NCI-H187 treated with DMSO at 0.1 percent for 48 hours (cell line): ENCODE results near the gene RALGDS.
"Not testable (repeated sequence)": the region's sequence is repeated elsewhere in the genome, so short reads cannot be mapped to it uniquely, and the experiment has no call there.

Source experiments
- DNase-seq: peaks from one replicate; lab custom pipeline; 2025; lab: John Stamatoyannopoulos, UW

The RALGDS gene

DNA sequence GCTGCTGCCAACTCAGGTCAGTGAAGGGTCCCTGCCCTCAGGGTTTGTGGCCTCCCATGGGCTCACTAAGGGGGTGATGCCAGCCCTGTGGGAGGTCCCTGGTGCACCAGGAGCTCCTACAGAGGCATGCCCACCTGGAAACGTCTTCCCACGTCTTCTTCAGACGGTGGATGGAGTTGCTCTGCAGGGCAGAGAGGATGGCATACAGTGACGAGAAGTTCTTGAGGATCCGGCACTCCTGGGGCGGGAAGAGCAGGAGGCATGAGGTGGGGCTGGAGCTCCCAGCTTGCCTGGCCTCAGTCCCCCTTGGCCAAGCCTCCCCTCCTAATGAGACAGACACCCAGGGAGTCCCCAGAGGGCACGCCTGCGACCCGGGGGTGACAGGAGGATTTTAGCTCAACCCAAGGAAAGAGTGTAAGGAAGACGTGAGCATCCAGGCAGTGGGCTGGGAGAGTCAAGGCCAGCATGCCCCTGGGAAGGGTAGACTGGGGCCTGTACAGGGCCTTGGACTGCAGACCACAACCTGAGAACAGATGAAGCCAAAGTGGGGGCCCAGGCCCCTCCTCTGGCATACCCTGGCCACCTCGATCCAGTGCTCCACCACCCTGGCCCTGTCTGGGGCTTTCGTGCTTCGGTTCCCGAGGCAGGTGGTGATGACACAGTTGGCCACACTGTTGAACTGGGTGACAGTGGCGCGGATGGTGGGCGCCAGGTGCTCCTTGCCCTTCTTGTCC, 14.4 kb downstream of the RALGDS start:
- DNase-seq, result no peak

DNA sequence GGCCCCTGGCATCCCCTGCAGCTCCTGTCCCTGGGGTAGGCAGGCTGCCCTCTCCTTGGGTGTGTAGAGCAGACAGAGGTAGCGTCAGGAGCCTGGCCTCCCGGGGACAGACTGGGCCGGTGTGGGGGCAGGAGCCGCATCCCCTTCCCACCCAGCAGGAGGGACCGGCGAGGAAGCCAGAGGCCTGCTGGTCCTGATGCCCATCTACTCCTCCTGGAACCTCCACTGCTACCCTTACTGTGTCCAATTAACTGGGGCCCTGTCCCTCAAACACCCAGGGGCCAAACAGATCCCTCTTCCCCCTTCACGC, 15.6 kb downstream of the RALGDS start:
- DNase-seq, result no peak

DNA sequence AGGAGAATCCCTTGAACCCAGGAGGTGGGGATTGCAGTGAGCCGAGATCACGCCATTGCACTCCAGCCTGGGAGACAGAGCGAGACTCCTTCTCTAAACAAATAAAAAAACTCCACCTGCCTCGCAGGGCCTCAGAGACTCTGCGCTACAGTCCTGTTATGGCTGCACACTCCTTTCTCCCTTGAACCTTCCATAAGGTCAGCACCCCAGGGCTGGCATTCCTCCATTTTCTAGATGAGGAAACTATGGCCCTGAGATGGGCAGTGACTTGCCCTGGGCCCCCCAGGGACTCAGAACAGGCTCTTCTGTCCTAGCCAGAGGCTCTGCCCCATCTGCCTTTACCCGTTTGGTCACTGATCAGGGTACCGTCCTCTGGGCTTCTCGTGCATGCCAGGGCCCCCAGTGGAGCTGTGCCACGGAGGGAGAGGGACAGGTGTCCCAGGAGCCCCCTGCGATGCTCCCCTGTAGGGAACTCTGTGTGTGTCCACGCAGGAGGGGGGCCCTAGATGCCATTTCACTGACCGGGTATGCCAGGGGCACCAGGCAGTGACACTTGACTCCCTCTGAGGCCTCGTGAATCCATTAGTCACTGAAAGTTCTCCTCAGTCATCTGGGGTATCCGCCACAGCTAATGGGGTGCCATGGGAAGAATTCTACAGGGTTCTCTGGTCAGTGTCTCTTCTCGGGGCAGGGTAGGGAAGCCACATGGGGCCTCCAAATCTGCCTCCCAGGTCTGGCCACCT, 16.2 kb downstream of the RALGDS start:
- DNase-seq, result no peak

DNA sequence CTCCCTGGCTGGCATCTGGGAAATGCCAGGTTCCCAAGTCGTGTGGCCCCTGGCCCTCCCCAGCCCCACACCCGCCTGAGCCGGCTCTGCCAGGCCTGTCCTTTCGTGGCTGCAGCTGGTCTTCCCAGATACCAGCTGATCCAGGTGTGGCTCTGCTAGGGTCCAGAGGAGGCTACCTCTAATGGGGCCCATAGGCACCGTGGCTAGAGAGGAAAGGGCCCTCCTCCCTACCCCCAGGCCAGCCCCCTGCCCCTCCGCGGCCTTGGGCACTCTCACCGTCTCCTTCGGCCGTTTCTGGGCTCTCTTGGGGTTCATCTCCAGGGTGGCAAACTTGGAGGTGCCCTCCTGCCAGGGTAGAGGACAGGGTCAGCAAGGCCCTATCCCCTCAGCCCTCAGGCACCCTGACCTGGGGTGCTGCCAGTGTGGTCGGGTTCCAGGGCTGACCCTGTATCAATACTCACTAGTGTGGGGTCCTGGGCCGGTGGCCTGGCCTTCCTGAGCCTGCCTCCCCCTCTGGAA, 17.0 kb downstream of the RALGDS start:
- DNase-seq, result no peak

GRCh38 chr9:133103183-133103986, 17.7 kb downstream of the RALGDS start:
- no peak for DNase-seq

DNA sequence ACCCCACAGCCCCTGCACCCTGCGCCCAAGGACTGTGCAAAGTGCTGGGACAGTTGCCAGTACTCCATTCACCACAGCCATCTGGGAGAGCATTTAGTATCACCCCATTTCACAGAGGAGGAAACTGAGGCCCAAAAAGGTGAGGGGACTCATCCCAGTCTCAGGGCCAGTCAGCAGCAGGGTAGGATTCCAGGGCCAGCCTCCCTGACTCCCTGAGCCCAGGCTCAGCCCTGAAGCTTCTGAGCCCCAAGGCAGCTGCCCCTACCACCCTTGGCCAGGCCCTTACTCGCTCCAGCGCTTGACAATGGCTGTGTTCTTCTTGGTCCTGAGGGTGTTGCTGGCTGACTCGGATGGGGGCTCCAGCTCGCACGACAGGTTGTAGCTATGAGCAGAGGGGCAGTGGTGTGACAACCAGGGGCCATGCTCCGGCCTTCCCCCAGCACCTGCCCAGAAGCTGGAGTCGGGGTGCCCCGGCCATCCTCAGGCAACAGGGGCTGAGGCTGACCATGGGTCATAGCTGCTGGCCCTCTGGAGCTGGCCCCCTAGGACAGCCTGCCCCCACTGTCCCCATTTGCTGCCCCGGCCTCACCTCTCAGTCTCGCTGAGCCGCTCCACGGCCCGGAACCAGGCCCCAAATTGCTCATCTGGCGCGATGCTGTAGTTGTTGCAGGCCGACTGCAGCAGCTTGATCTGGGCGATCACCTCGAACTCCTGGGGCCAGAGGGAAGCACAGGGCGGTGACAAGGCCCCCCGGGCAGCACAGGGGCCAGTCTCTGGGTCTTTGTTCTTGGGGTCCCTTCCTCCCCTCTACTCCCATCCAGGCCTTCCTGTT, 18.6 kb downstream of the RALGDS start:
- no peak for DNase-seq

DNA sequence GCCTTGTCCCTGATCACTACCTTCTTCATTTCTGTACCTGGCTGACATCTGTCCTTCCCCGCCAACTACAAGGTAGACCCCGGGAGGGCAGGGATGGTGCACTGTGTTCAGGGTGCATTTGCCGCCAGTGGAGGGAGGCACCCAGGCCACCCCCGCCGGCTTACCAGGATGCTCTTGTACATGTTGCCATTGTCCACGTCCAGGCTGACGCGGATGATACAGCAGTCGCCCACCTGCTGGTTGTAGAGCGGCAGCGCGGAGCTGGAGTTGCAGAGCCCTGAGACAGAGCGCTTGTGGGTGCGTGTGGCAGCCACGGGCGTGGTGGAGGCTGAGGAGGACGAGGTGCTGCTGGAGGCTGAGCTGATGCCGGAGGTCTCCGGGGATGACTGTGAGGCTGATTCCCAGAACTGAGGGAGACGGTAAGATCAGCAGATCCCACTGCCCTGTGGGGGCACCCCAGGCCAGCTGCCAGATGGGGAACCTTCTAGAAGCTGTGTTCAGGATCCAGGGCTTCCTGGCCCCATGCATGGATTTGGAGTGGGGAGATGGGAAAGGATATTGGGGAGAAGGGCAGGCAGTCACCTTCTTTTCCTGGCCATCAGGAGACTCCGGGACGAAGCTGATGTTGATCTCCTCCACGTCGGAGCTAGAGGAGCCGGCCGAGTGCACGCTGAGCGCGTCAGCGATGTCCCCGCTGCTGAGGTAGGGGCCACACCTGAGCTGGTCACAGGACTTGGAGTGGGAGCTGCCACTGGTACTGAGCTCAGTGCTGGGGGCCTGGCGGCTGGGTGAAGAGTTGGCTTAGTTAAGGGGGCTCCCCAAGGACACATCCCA, 19.5 kb downstream of the RALGDS start:
- DNase-seq, result no peak

- no peak for DNase-seq
Observed at GRCh38 chr9:133100506-133101355, 20.3 kb downstream of the RALGDS start.

DNA sequence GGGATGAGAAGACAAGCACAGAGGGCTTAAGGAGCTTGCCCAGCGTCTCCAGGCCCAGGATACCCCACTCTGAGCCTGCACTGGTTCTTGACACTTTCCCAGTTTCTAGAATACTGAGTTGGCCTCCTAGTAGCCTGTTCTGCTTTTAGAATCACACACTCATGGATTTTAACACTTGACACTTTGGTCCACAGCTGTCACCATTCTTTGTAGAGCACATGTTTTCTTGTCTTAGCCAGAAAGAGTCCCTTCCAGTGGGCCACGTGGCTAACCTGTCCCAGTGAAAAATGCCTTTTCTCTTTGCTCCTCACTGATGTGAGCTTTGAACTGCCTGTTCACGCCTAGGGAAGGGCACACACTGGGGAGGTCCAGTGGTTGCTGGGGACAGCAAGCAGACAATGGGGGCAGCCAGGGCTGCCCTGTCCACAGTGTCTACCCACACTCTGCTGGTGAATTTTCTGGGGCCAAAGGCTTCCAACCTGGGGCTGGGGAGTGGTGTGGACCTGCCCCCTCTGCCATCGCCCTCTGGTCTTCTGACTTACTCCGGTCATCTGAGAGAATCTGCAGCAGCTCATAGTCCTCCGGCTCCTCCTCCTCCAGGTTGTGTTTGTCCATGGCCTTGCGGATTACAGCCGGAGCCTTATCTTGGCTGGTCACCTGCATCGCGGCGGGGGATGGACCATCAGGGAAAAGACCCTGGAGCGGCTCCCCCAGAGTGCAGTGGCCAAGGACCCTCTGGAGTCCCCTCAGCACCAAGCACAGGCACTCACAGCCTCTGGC, 21.1 kb downstream of the RALGDS start:
- DNase-seq, result no peak

- no peak for DNase-seq
Observed at GRCh38 chr9:133098871-133099270, 22.2 kb downstream of the RALGDS start.

GRCh38 chr9:133098104-133098754, 22.8 kb downstream of the RALGDS start:
- no peak for DNase-seq

DNA sequence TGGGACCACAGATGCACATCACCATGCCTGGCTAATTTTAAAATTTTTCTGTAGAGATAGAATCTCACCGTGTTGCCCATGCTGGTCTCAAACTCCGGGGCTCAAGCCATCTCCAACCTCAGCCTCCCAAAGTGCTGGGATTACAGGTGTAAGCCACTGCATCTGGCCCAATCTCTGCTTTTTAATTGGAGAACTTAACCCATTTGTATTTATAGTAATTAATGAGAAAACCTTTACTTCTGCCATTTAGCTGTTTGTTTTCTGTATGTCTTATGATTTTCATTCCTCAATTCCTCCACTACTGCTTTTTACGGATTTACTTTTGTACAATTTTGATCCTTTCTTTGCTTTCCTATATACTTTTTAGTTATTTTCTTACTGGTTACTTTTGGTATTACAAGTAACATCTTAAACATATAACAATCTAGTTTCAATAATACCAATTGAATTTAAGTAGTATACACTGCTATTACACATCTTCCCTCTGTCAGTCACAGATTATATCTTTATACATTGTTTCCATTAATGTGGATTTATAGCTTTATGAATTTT, 26.1 kb downstream of the RALGDS start:
- DNase-seq, result no peak

DNA sequence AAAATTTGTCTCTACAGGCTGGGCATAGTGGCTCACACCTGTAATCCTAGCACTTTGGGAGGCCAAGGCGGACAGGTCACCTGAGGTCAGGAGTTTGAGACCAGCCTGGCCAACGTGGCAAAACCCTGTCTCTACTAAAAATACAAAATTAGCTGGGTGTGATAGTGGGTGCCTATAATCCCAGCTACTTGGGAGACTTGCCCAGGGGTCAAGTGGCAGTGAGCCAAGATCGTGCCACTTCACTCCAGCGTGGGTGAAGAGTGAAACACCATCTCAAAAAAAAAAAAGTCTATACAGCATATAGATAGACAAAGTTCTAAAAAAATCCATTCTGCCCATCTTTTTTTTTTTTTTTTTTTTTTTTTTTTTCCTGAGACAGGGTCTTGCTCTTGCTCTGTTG, 26.7 kb downstream of the RALGDS start:
- not testable (repeated sequence) for DNase-seq

DNA sequence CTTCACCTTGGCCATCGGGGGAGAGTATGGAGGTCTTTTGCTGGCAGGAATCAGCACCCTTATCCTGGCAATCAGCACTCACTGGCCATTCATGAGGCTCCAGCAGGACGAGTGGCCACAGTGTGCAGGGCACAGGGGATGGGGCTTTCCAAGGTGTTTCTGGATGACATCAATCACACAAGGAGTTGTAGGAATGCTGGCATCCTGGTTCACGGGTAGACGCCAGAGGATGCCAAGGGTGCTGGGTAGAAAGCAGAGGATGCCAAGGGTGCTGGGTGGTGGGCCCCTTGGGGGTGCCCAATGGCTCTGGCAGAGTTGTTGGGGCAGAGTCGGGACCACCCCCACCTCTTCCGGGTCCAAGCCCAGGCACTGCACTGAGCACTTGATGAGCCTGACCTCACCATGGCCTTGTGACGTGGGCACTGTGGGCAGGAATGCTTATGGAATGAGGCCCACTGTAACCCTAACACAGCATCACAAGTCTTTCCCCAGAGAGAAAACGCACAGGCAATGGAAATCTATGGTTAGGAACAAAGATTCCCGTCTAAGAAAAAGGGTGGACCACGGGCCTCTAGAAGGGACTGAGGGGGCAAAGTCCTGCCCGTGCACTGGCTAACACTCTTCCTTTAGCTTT, 30.2 kb downstream of the RALGDS start:
- DNase-seq, result no peak

- DNase-seq, result no peak
Observed at GRCh38 chr9:133090187-133090586, 30.9 kb downstream of the RALGDS start.

- peak; percentile 7 for DNase-seq
Observed at GRCh38 chr9:133089271-133089671, 31.8 kb downstream of the RALGDS start.

GRCh38 chr9:133088756-133089155, 32.3 kb downstream of the RALGDS start:
- no peak for DNase-seq
